ENCODE measurements around the gene FOXP1. TPM values are rescaled to one million over a fixed set of nuclear protein-coding genes. Genes with fewer than 3 reads are reported as not detected.
"Not testable (repeated sequence)": the region's sequence is repeated elsewhere in the genome, so short reads cannot be mapped to it uniquely, and the experiment has no call there.

The FOXP1 gene
- total RNA-seq, 1 experiment from 2014 or later = 22.1 TPM

- not testable (repeated sequence) for H3K36me3 ChIP-seq; H3K27ac ChIP-seq; H3K27me3 ChIP-seq (replicated peaks); H3K4me3 ChIP-seq; H3K9me3 ChIP-seq (replicated peaks)
- H3K4me1 ChIP-seq (replicated peaks) = peaks cover 52% of the 10 kb centered on the region
- DNase-seq (ENCODE audit: low read depth in 1 of 2, low spot score in 2 of 2) = peak in 1 of 2 experiments; percentile 22
Observed at GRCh38 chr3:71526448-71526847, 57.1 kb downstream of the FOXP1 start.

DNA sequence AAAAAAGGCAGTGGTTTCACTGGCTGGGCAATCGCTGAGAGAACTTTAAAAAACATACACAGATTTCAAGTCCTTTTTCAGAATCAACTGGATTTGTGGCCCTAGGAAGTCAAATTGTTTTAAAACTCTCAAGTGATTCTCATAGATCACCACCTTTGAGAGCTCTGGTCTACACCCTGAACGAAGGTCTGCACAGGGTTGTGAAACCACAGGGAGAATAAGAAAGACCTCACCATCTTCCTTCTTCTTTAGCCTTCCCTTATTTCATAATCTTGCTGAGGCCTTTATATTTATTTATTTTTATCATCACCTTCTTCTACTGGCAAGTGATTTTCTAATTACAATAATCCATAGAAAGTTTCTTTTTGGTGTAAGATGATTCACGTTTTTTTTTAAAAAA is 58.1 kb downstream of the FOXP1 start:
- no peak for DNase-seq (ENCODE audit: low read depth in 1 of 2, low spot score in 2 of 2)
- Histone ChIP-seq H3K36me3 (no peaks in the 10 kb centered on the region), H3K9me3 (replicated peaks) (no peaks in the 10 kb centered on the region), H3K4me1 (replicated peaks) (peaks cover 52% of the 10 kb centered on the region), H3K27me3 (replicated peaks) (no peaks in the 10 kb centered on the region), H3K27ac (no peak overlapping the region), H3K4me3 (no peak overlapping the region)

- Histone ChIP-seq H3K4me3 (no peak overlapping the region), H3K4me1 (replicated peaks) (peaks cover 52% of the 10 kb centered on the region), H3K27ac (peak overlapping the region; percentile 71; the same call in 1 of the 2 replicates), H3K36me3 (no peaks in the 10 kb centered on the region), H3K27me3 (replicated peaks) (no peaks in the 10 kb centered on the region), H3K9me3 (replicated peaks) (no peaks in the 10 kb centered on the region)
- DNase-seq (ENCODE audit: low read depth in 1 of 2, low spot score in 2 of 2) = no peak
Observed at GRCh38 chr3:71524672-71525071, 58.9 kb downstream of the FOXP1 start.

- H3K9me3 ChIP-seq (replicated peaks) = no peaks in the 10 kb centered on the region
- no peak overlapping the region for H3K4me3 ChIP-seq
- no peaks in the 10 kb centered on the region for H3K27me3 ChIP-seq (replicated peaks)
- H3K4me1 ChIP-seq (replicated peaks) = peaks cover 48% of the 10 kb centered on the region
- H3K27ac ChIP-seq = peak overlapping the region; percentile 71
- DNase-seq (ENCODE audit: low read depth in 1 of 2, low spot score in 2 of 2) = peak; percentile 52 to 58
- H3K36me3 ChIP-seq = no peaks in the 10 kb centered on the region
Observed at GRCh38 chr3:71523628-71524027, 59.9 kb downstream of the FOXP1 start.

- H3K9me3 ChIP-seq (replicated peaks) = no peaks in the 10 kb centered on the region
- no peaks in the 10 kb centered on the region for H3K36me3 ChIP-seq
- no peak overlapping the region for H3K27ac ChIP-seq
- DNase-seq (ENCODE audit: low read depth in 1 of 2, low spot score in 2 of 2) = no peak
- peaks cover 36% of the 10 kb centered on the region for H3K4me1 ChIP-seq (replicated peaks)
- no peak overlapping the region for H3K4me3 ChIP-seq
- H3K27me3 ChIP-seq (replicated peaks) = no peaks in the 10 kb centered on the region
Observed at GRCh38 chr3:71521940-71522876, 61.3 kb downstream of the FOXP1 start.

DNA sequence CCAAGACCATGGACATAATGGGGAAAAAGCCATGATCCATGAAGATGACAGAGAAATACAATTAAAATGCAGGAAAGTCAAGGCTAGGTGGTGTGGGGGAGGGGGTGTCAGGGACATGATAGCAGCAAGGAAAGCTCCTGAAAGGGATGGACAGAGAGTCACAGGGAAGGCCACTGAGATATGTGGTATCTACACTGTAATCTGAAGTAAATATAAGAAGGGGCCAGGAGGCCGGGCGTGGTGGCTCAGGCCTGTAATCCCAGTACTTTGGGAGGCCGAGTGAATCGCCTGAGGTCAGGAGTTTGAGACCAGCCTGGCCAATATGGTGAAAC is 62.5 kb downstream of the FOXP1 start:
- no peaks in the 10 kb centered on the region for H3K27me3 ChIP-seq (replicated peaks)
- H3K4me3 ChIP-seq = no peak overlapping the region
- no peaks in the 10 kb centered on the region for H3K36me3 ChIP-seq
- no peak for DNase-seq (ENCODE audit: low read depth in 1 of 2, low spot score in 2 of 2)
- H3K4me1 ChIP-seq (replicated peaks) = peaks cover 27% of the 10 kb centered on the region
- no peak overlapping the region for H3K27ac ChIP-seq
- H3K9me3 ChIP-seq (replicated peaks) = no peaks in the 10 kb centered on the region

DNA sequence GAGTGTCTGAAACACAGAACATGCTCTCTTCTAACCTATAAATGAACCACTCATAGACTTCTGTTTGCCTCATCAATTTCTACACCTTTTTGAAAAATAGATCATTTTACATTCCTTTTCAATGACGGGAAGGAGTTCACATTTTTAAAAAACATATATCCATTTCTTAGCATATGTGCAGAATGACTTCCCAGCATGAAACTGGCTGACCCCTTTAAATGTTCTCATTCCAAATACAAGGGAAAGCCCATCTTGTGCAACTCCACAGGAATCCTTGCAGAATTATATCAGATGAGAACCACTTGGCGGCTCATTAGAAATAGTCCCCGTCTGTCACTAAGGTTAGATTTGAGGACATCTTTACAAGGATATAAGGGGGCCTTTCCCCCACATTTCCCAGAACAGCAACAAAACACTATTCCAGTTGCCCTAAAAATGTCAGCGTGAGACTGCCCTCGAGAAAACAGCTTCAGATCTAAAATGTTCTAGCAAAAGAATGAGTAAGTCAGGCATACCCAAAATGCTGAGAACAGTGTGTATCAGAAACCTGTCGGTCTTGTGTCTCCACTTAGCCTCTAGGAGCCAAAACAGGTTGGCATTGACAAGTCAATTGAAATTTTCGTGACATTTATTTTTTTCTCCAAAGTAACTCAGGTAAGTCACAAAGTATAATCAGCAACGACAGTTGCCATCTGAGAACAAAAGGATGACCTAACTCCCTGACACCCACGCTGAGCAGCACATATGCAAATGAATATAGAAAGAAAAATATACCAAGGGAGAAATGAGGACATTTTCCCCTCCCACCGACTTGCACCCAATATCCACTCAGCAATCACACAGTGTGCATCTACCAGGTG is 63.1 kb downstream of the FOXP1 start:
- no peak for DNase-seq (ENCODE audit: low read depth in 1 of 2, low spot score in 2 of 2)
- no peak overlapping the region for H3K4me3 ChIP-seq
- H3K27me3 ChIP-seq (replicated peaks) = no peaks in the 10 kb centered on the region
- peaks cover 27% of the 10 kb centered on the region for H3K4me1 ChIP-seq (replicated peaks)
- no peak overlapping the region for H3K27ac ChIP-seq
- no peaks in the 10 kb centered on the region for H3K36me3 ChIP-seq
- H3K9me3 ChIP-seq (replicated peaks) = no peaks in the 10 kb centered on the region

DNA sequence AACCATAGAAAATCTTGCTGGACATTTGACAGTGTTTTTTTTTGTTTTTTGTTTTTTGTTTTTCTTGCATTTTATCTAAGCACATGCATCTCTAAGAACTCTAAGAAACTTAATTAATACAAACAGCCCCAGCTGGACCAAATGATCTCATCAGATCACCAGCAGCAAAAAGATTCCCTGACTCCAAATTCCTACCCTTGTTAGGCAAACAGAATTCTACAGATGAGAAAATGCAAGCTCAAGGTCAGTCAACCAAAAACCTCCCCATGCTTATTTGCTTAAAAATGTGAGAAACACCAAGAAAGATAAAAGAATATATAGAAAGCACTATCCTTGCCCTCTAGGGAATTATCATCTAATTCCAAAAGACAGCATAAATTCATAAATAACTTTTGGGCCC is 65.4 kb downstream of the FOXP1 start:
- no peak overlapping the region for H3K27ac ChIP-seq

GRCh38 chr3:71517271-71517791 is 66.2 kb downstream of the FOXP1 start:
- H3K9me3 ChIP-seq (replicated peaks) = no peaks in the 10 kb centered on the region
- no peak overlapping the region for H3K27ac ChIP-seq
- H3K36me3 ChIP-seq = no peaks in the 10 kb centered on the region
- 0 out of 2 replicates have a peak, but pooled peaks cover 3% of the 10 kb centered on the region for H3K4me1 ChIP-seq (replicated peaks)
- no peak overlapping the region for H3K4me3 ChIP-seq
- no peak for DNase-seq (ENCODE audit: low read depth in 1 of 2, low spot score in 2 of 2)
- no peaks in the 10 kb centered on the region for H3K27me3 ChIP-seq (replicated peaks)

More for the DNA sequence above, 65.4 kb downstream of the FOXP1 start:
- H3K4me1 ChIP-seq (replicated peaks) = peaks cover 7% of the 10 kb centered on the region
- H3K27me3 ChIP-seq (replicated peaks) = no peaks in the 10 kb centered on the region
- H3K36me3 ChIP-seq = no peaks in the 10 kb centered on the region
- DNase-seq (ENCODE audit: low read depth in 1 of 2, low spot score in 2 of 2) = no peak
- no peaks in the 10 kb centered on the region for H3K9me3 ChIP-seq (replicated peaks)
- H3K4me3 ChIP-seq = no peak overlapping the region

DNA sequence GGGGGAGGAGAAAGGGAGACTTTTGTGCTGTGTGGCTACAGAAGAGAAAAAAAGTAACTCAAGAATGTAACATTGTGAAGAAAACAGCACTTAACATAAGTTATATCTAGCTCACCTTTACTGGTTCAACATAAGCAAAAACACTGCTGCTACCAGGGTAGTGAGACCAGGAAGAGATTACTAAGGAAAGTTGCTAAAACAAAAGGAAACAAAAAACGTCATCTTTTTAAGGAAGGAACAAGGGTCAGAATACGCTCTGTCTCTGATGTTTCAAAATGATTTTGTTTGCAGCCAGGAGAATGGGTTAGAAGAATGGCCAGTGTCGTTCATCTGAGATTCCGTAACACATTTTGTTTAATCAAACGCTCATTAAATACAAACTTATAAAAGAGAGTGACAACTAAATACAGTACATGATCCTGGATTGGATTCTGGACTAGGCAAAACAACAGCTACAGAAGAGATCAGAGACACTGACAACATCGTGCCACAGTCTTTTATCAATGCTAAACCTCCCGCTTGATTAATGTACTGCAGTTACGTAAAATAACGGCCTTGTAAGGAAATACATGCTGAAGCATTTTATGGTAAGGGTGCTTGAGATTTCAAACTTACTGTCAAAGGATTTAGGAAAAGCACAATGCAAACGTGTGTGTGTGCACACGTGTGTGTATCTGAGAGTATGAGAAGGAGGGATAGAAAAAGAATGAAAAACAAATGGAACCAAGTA is 67.7 kb downstream of the FOXP1 start:
- Histone ChIP-seq H3K27ac (no peak overlapping the region), H3K27me3 (replicated peaks) (no peaks in the 10 kb centered on the region), H3K36me3 (no peaks in the 10 kb centered on the region), H3K4me1 (replicated peaks) (peaks cover 7% of the 10 kb centered on the region; the same call in 1 of the 2 replicates), H3K9me3 (replicated peaks) (no peaks in the 10 kb centered on the region), H3K4me3 (no peak overlapping the region)
- no peak for DNase-seq (ENCODE audit: low read depth in 1 of 2, low spot score in 2 of 2)

GRCh38 chr3:71514621-71515020 is 68.9 kb downstream of the FOXP1 start:
- Histone ChIP-seq H3K4me3 (no peak overlapping the region), H3K36me3 (no peaks in the 10 kb centered on the region), H3K27ac (no peak overlapping the region), H3K27me3 (replicated peaks) (no peaks in the 10 kb centered on the region), H3K4me1 (replicated peaks) (peaks cover 11% of the 10 kb centered on the region; the same call in 1 of the 2 replicates), H3K9me3 (replicated peaks) (no peaks in the 10 kb centered on the region)
- DNase-seq (ENCODE audit: low read depth in 1 of 2, low spot score in 2 of 2) = no peak

- no peaks in the 10 kb centered on the region for H3K9me3 ChIP-seq (replicated peaks)
- H3K36me3 ChIP-seq = no peaks in the 10 kb centered on the region
- no peaks in the 10 kb centered on the region for H3K27me3 ChIP-seq (replicated peaks)
- no peak overlapping the region for H3K27ac ChIP-seq
- H3K4me3 ChIP-seq = no peak overlapping the region
- DNase-seq (ENCODE audit: low read depth in 1 of 2, low spot score in 2 of 2) = no peak
- peaks cover 11% of the 10 kb centered on the region; the same call in 1 of the 2 replicates for H3K4me1 ChIP-seq (replicated peaks)
Observed at GRCh38 chr3:71513515-71513914, 70.0 kb downstream of the FOXP1 start.

DNA sequence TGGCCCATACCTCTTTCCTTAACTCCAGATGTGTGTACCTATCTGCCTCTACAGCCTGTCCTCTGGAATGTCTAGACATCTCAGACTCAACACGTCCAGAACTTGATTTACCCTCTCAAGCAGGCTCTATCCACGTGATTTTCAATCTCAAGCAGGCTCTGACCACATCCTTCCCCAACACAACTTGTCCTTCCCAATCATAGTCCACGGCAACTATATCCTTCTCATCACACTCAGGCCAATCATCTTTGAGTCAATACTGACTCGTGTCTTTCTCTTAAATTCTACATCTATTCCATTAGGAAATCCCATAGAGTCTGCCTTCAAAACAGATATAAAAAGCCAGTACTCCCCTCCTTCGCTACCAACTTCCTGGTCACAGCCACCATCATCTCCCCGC is 70.4 kb downstream of the FOXP1 start:
- Histone ChIP-seq H3K4me1 (replicated peaks) (peaks cover 11% of the 10 kb centered on the region; the same call in 1 of the 2 replicates), H3K27me3 (replicated peaks) (no peaks in the 10 kb centered on the region), H3K4me3 (no peak overlapping the region), H3K36me3 (no peaks in the 10 kb centered on the region), H3K9me3 (replicated peaks) (no peaks in the 10 kb centered on the region), H3K27ac (no peak overlapping the region)
- no peak for DNase-seq (ENCODE audit: low read depth in 1 of 2, low spot score in 2 of 2)
